NT2/D1 (cell line): ENCODE results near the gene SPATA46.

Source experiments
- YY1 ChIP-seq: IDR thresholded peaks from 2 replicates; pipeline ENCODE4 v1.6.1; 2011; ENCODE audit not compliant: insufficient read length, insufficient read depth
- ZNF274 ChIP-seq: IDR thresholded peaks from 2 replicates; pipeline ENCODE4 v1.6.1; 2011; ENCODE audit warnings: mild to moderate bottlenecking, low read depth, low read length

- TF ChIP-seq YY1 (no peak), ZNF274 (no peak)
These were observed 46.8 kb downstream of the SPATA46 start for GRCh38 chr1:162329826-162330225.
